ENCODE results near the gene ZNF335. TPM values are rescaled to one million over a fixed set of nuclear protein-coding genes. Genes with fewer than 3 reads are reported as not detected.

Gene ZNF335
- total and polyA plus RNA-seq, 2 of the 8 experiments (the other 6 are each of a cell fraction or from before 2014, with no cell fraction given): 12.4 to 14.6 TPM

GRCh38 chr20:45911486-45912343, 60.3 kb downstream of the ZNF335 start, which contains the start of gene PLTP (continued):
- TF ChIP-seq, protein P1, sequence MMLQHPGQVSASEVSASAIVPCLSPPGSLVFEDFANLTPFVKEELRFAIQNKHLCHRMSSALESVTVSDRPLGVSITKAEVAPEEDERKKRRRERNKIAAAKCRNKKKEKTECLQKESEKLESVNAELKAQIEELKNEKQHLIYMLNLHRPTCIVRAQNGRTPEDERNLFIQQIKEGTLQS (IDR thresholded peaks at IDR 0.05; ENCODE audit: insufficient read depth, low read depth, low read length): no peak
- peak; percentile 25 for TF ChIP-seq ASH2L (IDR thresholded peaks at IDR 0.05; ENCODE audit: low read length)
- TF ChIP-seq SIN3A (conservative IDR thresholded peaks at IDR 0.05 in 1 of 2, IDR thresholded peaks at IDR 0.05 in 1 of 2; ENCODE audit: low read depth in 1 of 2, low read length in 2 of 2): peak in 1 of 2 experiments; percentile 56; a peak in 3 of 4 replicates
- no peak for TF ChIP-seq KDM4A (IDR thresholded peaks at IDR 0.05; ENCODE audit: low read depth, low read length, severe bottlenecking)

Measured in H1 (cell line).